HG02870 (cell line): ENCODE measurements around the gene LINC01488.

Source experiments
- ATAC-seq: cut with Tn5 transposase; IDR thresholded peaks from one replicate; pipeline ENCODE4 v1.9.1; 2021; ENCODE audit warnings: mild to moderate bottlenecking, moderate library complexity; ENCODE audit not compliant: unreplicated experiment

The LINC01488 gene

GRCh38 chr11:69462106-69462951 lies 19.1 kb upstream of the LINC01488 start:
- no peak for ATAC-seq

- no peak for ATAC-seq
Measured at GRCh38 chr11:69463181-69463994, 18.1 kb upstream of the LINC01488 start.

- no peak for ATAC-seq
Measured at GRCh38 chr11:69463995-69464960, 17.2 kb upstream of the LINC01488 start.

GRCh38 chr11:69465236-69466000 lies 16.0 kb upstream of the LINC01488 start:
- no peak for ATAC-seq

- ATAC-seq = no peak
Measured at GRCh38 chr11:69466039-69466438, 15.4 kb upstream of the LINC01488 start.

GRCh38 chr11:69467196-69467595 lies 14.3 kb upstream of the LINC01488 start:
- ATAC-seq = no peak

- ATAC-seq = no peak
Measured at GRCh38 chr11:69467646-69468045, 13.8 kb upstream of the LINC01488 start.

GRCh38 chr11:69468221-69468620 lies 13.2 kb upstream of the LINC01488 start:
- no peak for ATAC-seq

- ATAC-seq = no peak
Measured at GRCh38 chr11:69468911-69469885, 12.3 kb upstream of the LINC01488 start.

GRCh38 chr11:69470301-69470700 lies 11.2 kb upstream of the LINC01488 start:
- no peak for ATAC-seq

- ATAC-seq = no peak
Measured at GRCh38 chr11:69470793-69471728, 10.4 kb upstream of the LINC01488 start.

- no peak for ATAC-seq
Measured at GRCh38 chr11:69471729-69472540, 9.5 kb upstream of the LINC01488 start.

GRCh38 chr11:69472541-69473275 lies 8.8 kb upstream of the LINC01488 start:
- ATAC-seq = no peak

- ATAC-seq = no peak
Measured at GRCh38 chr11:69473276-69473845, 8.1 kb upstream of the LINC01488 start.

- no peak for ATAC-seq
Measured at GRCh38 chr11:69474736-69475135, 6.7 kb upstream of the LINC01488 start.
